HepG2 (cell line): ENCODE measurements around the gene GATD1. TPM values are rescaled to one million over a fixed set of nuclear protein-coding genes. Genes with fewer than 3 reads are reported as not detected.

Experiments
- AGO1 ChIP-seq: fragments of 200-400 bp; formaldehyde crosslinking; IDR thresholded peaks from 2 replicates; pipeline ENCODE4 v1.6.1; 2017; ENCODE audit warnings: mild to moderate bottlenecking, low read depth, low read length, moderate library complexity; ENCODE audit not compliant: poor library complexity, severe bottlenecking
- ATF3 ChIP-seq: sonication (generic); formaldehyde crosslinking; IDR thresholded peaks from 2 replicates; pipeline ENCODE4 v1.4.0; 2020; ENCODE audit warnings: missing genetic modification reagents
- ATF7 ChIP-seq, 2 experiments: fragments of 450-650 bp in 1 of 2; sonication (generic) in 1 of 2; formaldehyde crosslinking in 1 of 2; IDR thresholded peaks; 2 replicates each; pipeline versions ENCODE4 v1.4.0 to v1.6.1; 2016 to 2020; ENCODE audit warnings: antibody characterized with exemption in 1 of 2, mild to moderate bottlenecking in 1 of 2, missing genetic modification reagents in 1 of 2
- DNMT1 ChIP-seq: sonication (generic); formaldehyde crosslinking; IDR thresholded peaks from 2 replicates; pipeline ENCODE4 v1.5.1; 2020; ENCODE audit warnings: mild to moderate bottlenecking, missing genetic modification reagents
- DR1 ChIP-seq: sonication (generic); formaldehyde crosslinking; IDR thresholded peaks from 2 replicates; pipeline ENCODE4 v1.8.0; 2021; ENCODE audit warnings: mild to moderate bottlenecking, missing genetic modification reagents, inconsistent platforms
- EEA1 ChIP-seq: sonication (generic); formaldehyde crosslinking; IDR thresholded peaks from 2 replicates; pipeline ENCODE4 v1.5.1; 2020; ENCODE audit warnings: mild to moderate bottlenecking, missing genetic modification reagents, borderline replicate concordance
- EED ChIP-seq: sonication (generic); formaldehyde crosslinking; IDR thresholded peaks from 2 replicates; pipeline ENCODE4 v1.5.0; 2020; ENCODE audit warnings: mild to moderate bottlenecking, missing genetic modification reagents
- GTF3A ChIP-seq: sonication (generic); formaldehyde crosslinking; conservative IDR thresholded peaks from 2 replicates; pipeline ENCODE4 v1.4.0; 2020; ENCODE audit warnings: mild to moderate bottlenecking, missing genetic modification reagents
- HCFC1 ChIP-seq: fragments of 150-350 bp; IDR thresholded peaks from 2 replicates; pipeline ENCODE4 v1.6.1; 2014; ENCODE audit warnings: low read depth, low read length
- HINFP ChIP-seq: sonication (generic); formaldehyde crosslinking; IDR thresholded peaks from 2 replicates; pipeline ENCODE4 v1.4.0; 2020; ENCODE audit warnings: low read depth, mild to moderate bottlenecking, missing genetic modification reagents
- KLF16 ChIP-seq, 2 experiments: sonication (generic) in 1 of 2; formaldehyde crosslinking in 1 of 2; IDR thresholded peaks; 2 replicates each; pipeline versions ENCODE4 v1.6.1 to v1.8.0; 2016 to 2023; ENCODE audit warnings: missing genetic modification reagents in 2 of 2, missing compliant biosample characterization in 1 of 2
- MXD1 ChIP-seq: sonication (generic); formaldehyde crosslinking; IDR thresholded peaks from 2 replicates; pipeline ENCODE4 v1.4.0; 2020; ENCODE audit warnings: mild to moderate bottlenecking, missing genetic modification reagents
- MXI1 ChIP-seq: IDR thresholded peaks from 3 replicates; pipeline ENCODE4 v1.6.1; 2012; ENCODE audit warnings: low read depth, low read length, inconsistent platforms, borderline replicate concordance
- POLR2A ChIP-seq, 2 experiments: IDR thresholded peaks; 2 replicates each; pipeline ENCODE4 v1.6.1; 2011; ENCODE audit warnings: low read depth in 2 of 2, low read length in 2 of 2, mild to moderate bottlenecking in 1 of 2, moderate library complexity in 1 of 2; ENCODE audit not compliant: insufficient read depth in 1 of 2
- RFX1 ChIP-seq: fragments of 450-650 bp; IDR thresholded peaks from 2 replicates; pipeline ENCODE4 v1.6.1; 2017
- RFXAP ChIP-seq: sonication (generic); formaldehyde crosslinking; IDR thresholded peaks from 2 replicates; pipeline ENCODE4 v1.4.0; 2020; ENCODE audit warnings: missing genetic modification reagents, borderline replicate concordance
- SUZ12 ChIP-seq: fragments of 150-350 bp; IDR thresholded peaks from 2 replicates; pipeline ENCODE4 v1.6.1; 2014; ENCODE audit warnings: low read depth, low read length
- TRIM22 ChIP-seq: fragments of 450-650 bp; IDR thresholded peaks from 2 replicates; pipeline ENCODE4 v1.6.1; 2017
- ZBTB14 ChIP-seq: sonication (generic); formaldehyde crosslinking; IDR thresholded peaks from 2 replicates; pipeline ENCODE4 v1.4.0; 2020; ENCODE audit warnings: missing genetic modification reagents
- ZC3H4 ChIP-seq: sonication (generic); formaldehyde crosslinking; IDR thresholded peaks from 2 replicates; pipeline ENCODE4 v1.4.0; 2020; ENCODE audit warnings: missing genetic modification reagents, borderline replicate concordance
- ZEB1 ChIP-seq: IDR thresholded peaks from 2 replicates; pipeline ENCODE4 v1.6.1; 2012; ENCODE audit warnings: mild to moderate bottlenecking, low read depth, inconsistent platforms; ENCODE audit not compliant: insufficient replicate concordance
- ZNF207 ChIP-seq: fragments of 450-650 bp; IDR thresholded peaks from 2 replicates; pipeline ENCODE4 v1.6.1; 2016; ENCODE audit warnings: antibody characterized with exemption, borderline replicate concordance
- ZNF230 ChIP-seq: sonication (generic); formaldehyde crosslinking; IDR thresholded peaks from 2 replicates; pipeline ENCODE4 v1.4.0; 2020; ENCODE audit warnings: mild to moderate bottlenecking, missing genetic modification reagents
- ZNF232 ChIP-seq: sonication (generic); formaldehyde crosslinking; IDR thresholded peaks from 2 replicates; pipeline ENCODE4 v1.4.0; 2020; ENCODE audit warnings: missing genetic modification reagents, borderline replicate concordance
- ZNF564 ChIP-seq: sonication (generic); formaldehyde crosslinking; IDR thresholded peaks from 2 replicates; pipeline ENCODE4 v1.8.1; 2023; ENCODE audit warnings: mild to moderate bottlenecking, missing genetic modification reagents
- ZNF792 ChIP-seq: IDR thresholded peaks from 2 replicates; pipeline ENCODE4 v1.6.1; 2016
- polyA plus RNA-seq, 8 experiments: library from polyadenylated mRNA; depleted of rRNA in 3 of 8; stranded (reverse) in 7 of 8; unstranded in 1 of 8; fragments of >200 nt; fragmentation: Illumina TruSeq in 4 of 8; extraction: Trizol in 4 of 8; gene quantifications; 2 replicates each; pipeline versions ENCODE4 v1.2.1 to v1.2.3, GENCODE V29; 2011 to 2016; ENCODE audit warnings: low read depth in 4 of 8, missing spikeins in 1 of 8, mixed read lengths in 1 of 8; ENCODE audit not compliant: insufficient read depth in 1 of 8
- total RNA-seq, 5 experiments: library from RNA; depleted of rRNA; stranded (reverse); fragments of >200 nt; fragmentation: Illumina TruSeq; extraction: Trizol; gene quantifications; 2 replicates each; pipeline ENCODE4 v1.2.3, GENCODE V29; 2016; ENCODE audit warnings: low read depth in 1 of 5

Gene GATD1
- total and polyA plus RNA-seq, 2 of the 13 experiments (the other 11 are each of a cell fraction or from before 2014, with no cell fraction given), result 31.3 to 60.5 TPM

GRCh38 chr11:747158-748006 lies 29.9 kb downstream of the GATD1 start, which contains the start of gene TALDO1 (continued):
- TF ChIP-seq ATF7 (IDR thresholded peaks at IDR 0.05) (no peak), ATF7 (CRISPR knock-in tag; IDR thresholded peaks at IDR 0.05) (0 out of 2 replicates have a peak, but pooled peaks have one; percentile 43), ZNF792 (CRISPR knock-in tag) (peak; percentile 16), SUZ12 (peak; percentile 22; the same call in 1 of the 2 replicates), AGO1 (no peak), ZNF232 (CRISPR knock-in tag) (no peak), ZBTB14 (CRISPR knock-in tag) (peak; percentile 72), HCFC1 (no peak), MXD1 (CRISPR knock-in tag) (peak; percentile 86), RFX1 (no peak), TRIM22 (no peak), EEA1 (CRISPR knock-in tag) (0 out of 2 replicates have a peak, but pooled peaks have one; percentile 38), DR1 (peak; percentile 79), DNMT1 (peak; percentile 41; the same call in 1 of the 2 replicates), EED (0 out of 2 replicates have a peak, but pooled peaks have one; percentile 67), ZNF207 (no peak), ATF3 (CRISPR knock-in tag) (no peak), ZNF230 (CRISPR knock-in tag) (peak; percentile 42; the same call in 1 of the 2 replicates), MXI1 (peak; percentile 46; the same call in 1 of the 3 replicates), POLR2A (IDR thresholded peaks at IDR 0.05; ENCODE audit: insufficient read depth in 1 of 2, low read depth in 2 of 2, low read length in 2 of 2) (peak; percentile 33 to 82; a peak in 2 of 4 replicates), GTF3A (peak; percentile 78; the same call in 1 of the 2 replicates), HINFP (peak; percentile 79; the same call in 1 of the 2 replicates), ZNF564 (CRISPR knock-in tag) (peak; percentile 64), RFXAP (CRISPR knock-in tag) (peak; percentile 18; the same call in 1 of the 2 replicates), ZEB1 (no peak), ZC3H4 (no peak), KLF16 (CRISPR knock-in tag; IDR thresholded peaks at IDR 0.05) (peak in 1 of 2 experiments; percentile 20; a peak in 1 of 4 replicates)
